Stomach smooth muscle (tissue), 2 donors: ENCODE measurements around the gene NSMCE1.

Experiments
- H3K27ac ChIP-seq: one replicate; pipeline ENCODE4 v1.7.0; 2013; ENCODE audit warnings: mild to moderate bottlenecking, low read length, inconsistent platforms
- H3K27me3 ChIP-seq, 2 donors: one replicate each; pipeline ENCODE4 v1.7.0; 2013; ENCODE audit warnings: low read length in 2 of 2; ENCODE audit not compliant: insufficient read depth in 2 of 2, control insufficient read depth in 1 of 2
- H3K36me3 ChIP-seq, 2 donors: one replicate each; pipeline ENCODE4 v1.7.0; 2013; ENCODE audit warnings: low read length in 2 of 2; ENCODE audit not compliant: control insufficient read depth in 2 of 2, insufficient read depth in 2 of 2
- H3K4me1 ChIP-seq: one replicate; pipeline ENCODE4 v1.7.0; 2013; ENCODE audit warnings: low read length; ENCODE audit not compliant: control insufficient read depth, insufficient read depth
- H3K4me3 ChIP-seq, 2 donors: one replicate each; pipeline ENCODE4 v1.7.0; 2013; ENCODE audit warnings: low read length in 2 of 2
- H3K9ac ChIP-seq, 2 donors: one replicate each; pipeline ENCODE4 v1.7.0; 2013; ENCODE audit warnings: low read length in 2 of 2, mild to moderate bottlenecking in 1 of 2
- H3K9me3 ChIP-seq, 2 donors: one replicate each; pipeline ENCODE4 v1.7.0; 2013; ENCODE audit warnings: low read length in 2 of 2; ENCODE audit not compliant: control insufficient read depth in 2 of 2
- donor health status: healthy.
- donor health status: Pancreatic carcinoma.

The NSMCE1 gene

GRCh38 chr16:27268376-27269299 is at the start of gene NSMCE1:
Gene NSMCE1, minus strand, starts transcription at chr16:27268772. Its CDS starts 11,202 bp downstream, at chr16:27257570.
- Histone ChIP-seq H3K9ac (peak within 1 kb of the TSS; percentile 95 to 97), H3K9me3 (no peaks in the 10 kb centered on the region), H3K27ac (peak within 1 kb of the TSS; percentile 80), H3K36me3 (no peaks in the 10 kb centered on the region), H3K4me3 (peak within 1 kb of the TSS; percentile 79 to 95), H3K4me1 (peaks cover 12% of the 10 kb centered on the region), H3K27me3 (no peaks in the 10 kb centered on the region)

DNA sequence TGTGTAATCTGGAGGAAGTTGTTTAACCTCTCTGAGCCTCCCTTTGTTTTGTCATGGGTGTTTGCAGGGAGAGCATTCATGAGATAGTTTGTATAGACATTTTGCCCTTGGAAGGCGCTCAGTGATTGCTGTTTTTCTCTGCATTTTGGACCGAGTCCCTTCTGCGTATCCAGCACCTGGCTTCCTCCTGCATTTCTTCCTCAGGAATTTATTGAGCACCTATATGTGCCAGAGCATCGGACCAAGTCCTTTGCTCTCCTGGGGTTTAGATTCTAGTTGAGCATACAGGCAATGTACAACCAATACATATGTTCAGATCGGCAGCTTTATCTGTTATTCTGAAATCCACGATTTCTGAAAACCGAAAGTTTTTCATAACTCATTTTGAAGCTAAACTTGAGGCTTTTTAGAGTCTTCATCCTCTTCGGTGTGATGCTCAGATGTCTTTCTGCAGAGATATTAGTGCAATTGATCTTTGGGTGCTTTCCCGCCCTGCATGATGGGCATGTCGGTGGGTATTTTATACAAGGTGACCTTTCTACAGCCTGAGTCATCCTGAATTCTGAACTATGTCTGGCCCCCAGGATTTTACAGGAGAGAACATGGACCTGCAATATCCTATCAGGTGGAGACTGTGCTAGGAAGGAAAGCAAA is 49.3 kb upstream of the NSMCE1 start:
- Histone ChIP-seq H3K9ac (peak overlapping the region; percentile 58 to 91), H3K36me3 (peaks cover 0 to 3% of the 10 kb centered on the region in 2 donors), H3K9me3 (no peaks in the 10 kb centered on the region), H3K27me3 (no peaks in the 10 kb centered on the region), H3K4me3 (peak overlapping the region; percentile 10 to 59), H3K4me1 (peaks cover 73% of the 10 kb centered on the region), H3K27ac (peak overlapping the region; percentile 97)

DNA sequence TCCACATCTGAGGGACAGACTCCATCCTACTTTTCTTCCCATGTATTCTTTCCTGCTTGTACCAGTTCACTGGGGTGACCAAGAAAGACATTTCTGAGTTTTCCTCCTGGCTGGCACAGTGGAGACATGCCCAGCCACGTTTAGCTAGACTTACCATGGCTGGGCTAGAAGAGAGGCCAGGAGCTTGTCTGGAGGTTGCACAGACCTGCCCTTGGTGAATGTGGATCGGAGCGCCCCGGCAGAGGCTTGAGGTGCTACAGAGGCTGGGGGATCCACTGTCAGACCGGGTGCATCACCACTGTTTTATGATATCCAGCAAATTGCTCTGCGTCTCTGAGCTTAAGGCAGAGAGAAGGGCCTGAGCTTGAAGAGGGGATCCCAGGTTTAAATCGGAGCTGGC is 48.7 kb upstream of the NSMCE1 start:
- H3K27me3 ChIP-seq: no peaks in the 10 kb centered on the region
- peaks cover 0 to 3% of the 10 kb centered on the region in 2 donors for H3K36me3 ChIP-seq
- H3K9me3 ChIP-seq: no peaks in the 10 kb centered on the region
- H3K9ac ChIP-seq: peak overlapping the region; percentile 29 to 91
- peak overlapping the region in 1 of 2 donors; percentile 59 for H3K4me3 ChIP-seq
- peak overlapping the region; percentile 97 for H3K27ac ChIP-seq
- peaks cover 70% of the 10 kb centered on the region for H3K4me1 ChIP-seq

DNA sequence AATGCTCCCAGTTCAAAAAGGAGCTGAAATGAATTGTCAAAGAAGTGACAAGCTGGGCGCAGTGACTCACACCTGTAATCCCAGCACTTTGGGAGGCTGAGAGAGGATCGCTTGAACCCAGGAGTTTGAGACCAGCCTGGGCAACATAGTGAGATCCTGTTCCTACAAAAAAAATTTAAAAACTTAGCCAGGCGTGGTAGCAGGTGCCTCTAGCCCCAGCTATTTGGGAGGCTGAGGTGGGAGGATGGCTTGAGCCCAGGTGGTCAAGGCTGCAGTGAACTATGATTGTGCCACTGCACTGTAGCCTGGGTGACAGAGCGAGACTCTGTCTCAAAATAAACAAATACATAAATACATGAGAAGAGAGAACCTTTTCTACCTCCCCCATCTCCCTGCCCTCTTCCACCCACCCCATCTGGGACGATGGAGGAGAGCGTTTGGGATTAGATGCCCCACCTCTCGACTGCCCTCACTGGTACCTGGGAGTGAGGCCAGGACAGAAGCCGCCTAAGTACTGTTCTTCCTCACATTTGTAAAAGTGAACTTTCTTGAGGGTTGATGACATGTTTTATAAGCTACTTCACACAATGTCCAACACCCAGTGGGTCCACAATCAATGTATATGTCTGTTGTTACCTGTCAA is 47.6 kb upstream of the NSMCE1 start:
- H3K9ac ChIP-seq: peak overlapping the region; percentile 60 to 91
- peak overlapping the region; percentile 61 to 86 for H3K4me3 ChIP-seq
- H3K27me3 ChIP-seq: no peaks in the 10 kb centered on the region
- H3K27ac ChIP-seq: peak overlapping the region; percentile 97
- H3K36me3 ChIP-seq: peaks cover 0 to 3% of the 10 kb centered on the region in 2 donors
- no peaks in the 10 kb centered on the region for H3K9me3 ChIP-seq
- H3K4me1 ChIP-seq: peaks cover 66% of the 10 kb centered on the region

GRCh38 chr16:27315333-27316037 is 46.9 kb upstream of the NSMCE1 start:
- Histone ChIP-seq H3K27ac (peak overlapping the region; percentile 97), H3K9ac (peak overlapping the region; percentile 91 to 94), H3K4me3 (peak overlapping the region; percentile 61 to 86), H3K27me3 (no peaks in the 10 kb centered on the region), H3K9me3 (no peaks in the 10 kb centered on the region), H3K36me3 (peaks cover 0 to 3% of the 10 kb centered on the region in 2 donors), H3K4me1 (peaks cover 59% of the 10 kb centered on the region)

DNA sequence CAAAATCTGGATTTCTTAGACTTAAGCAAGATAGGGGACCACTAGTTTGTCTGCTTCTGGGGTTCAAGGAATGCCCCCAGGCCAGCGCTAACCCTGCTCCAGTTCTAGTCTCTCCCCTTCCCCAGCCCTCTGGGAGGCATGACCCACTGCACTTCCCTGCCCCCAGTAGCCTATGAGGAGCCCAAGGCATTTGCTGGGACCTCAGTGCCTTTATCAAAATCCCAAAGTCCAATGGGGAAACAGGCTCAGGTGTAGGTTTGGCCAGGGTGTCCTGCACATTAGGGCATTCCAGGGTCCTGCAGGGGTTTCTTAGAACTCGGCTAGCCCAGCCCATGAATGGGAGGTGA is 46.4 kb upstream of the NSMCE1 start:
- Histone ChIP-seq H3K4me1 (peaks cover 56% of the 10 kb centered on the region), H3K9me3 (no peaks in the 10 kb centered on the region), H3K4me3 (peak overlapping the region; percentile 61 to 86), H3K27ac (peak overlapping the region; percentile 97), H3K9ac (peak overlapping the region; percentile 91 to 94), H3K36me3 (peaks cover 0 to 3% of the 10 kb centered on the region in 2 donors), H3K27me3 (no peaks in the 10 kb centered on the region)

DNA sequence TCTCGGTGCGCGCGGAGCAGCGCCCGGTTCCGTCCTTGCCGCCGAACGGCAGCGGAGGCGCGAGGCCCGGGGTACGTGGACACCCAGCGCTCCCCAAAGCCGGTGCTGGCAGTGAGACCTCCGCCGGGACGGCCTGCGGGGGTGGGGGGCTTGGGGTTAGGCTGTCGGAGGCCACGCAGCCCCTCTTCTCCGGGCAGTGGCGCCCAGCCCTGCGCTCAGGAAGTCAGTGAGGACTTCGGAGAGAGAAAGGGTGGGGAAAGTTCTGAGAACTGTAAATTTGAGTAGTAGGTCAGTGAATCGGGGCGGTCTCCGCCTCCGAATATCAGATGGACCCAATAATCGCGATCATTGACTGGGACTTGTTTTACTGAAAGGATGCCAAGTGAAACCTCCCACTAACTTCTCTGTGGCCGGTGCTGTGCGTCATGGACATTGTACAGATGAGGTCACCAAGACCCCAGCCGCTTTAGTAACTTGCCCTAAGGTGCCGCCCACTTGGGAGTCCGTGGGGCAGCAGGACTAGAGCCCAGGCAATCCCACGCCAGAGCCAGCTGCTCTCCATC is 45.7 kb upstream of the NSMCE1 start:
- Histone ChIP-seq H3K27ac (peak overlapping the region; percentile 97), H3K4me1 (peaks cover 49% of the 10 kb centered on the region), H3K9ac (peak overlapping the region; percentile 91 to 94), H3K9me3 (no peaks in the 10 kb centered on the region), H3K4me3 (peak overlapping the region; percentile 61 to 86), H3K36me3 (peaks cover 0 to 1% of the 10 kb centered on the region in 2 donors), H3K27me3 (no peaks in the 10 kb centered on the region)

DNA sequence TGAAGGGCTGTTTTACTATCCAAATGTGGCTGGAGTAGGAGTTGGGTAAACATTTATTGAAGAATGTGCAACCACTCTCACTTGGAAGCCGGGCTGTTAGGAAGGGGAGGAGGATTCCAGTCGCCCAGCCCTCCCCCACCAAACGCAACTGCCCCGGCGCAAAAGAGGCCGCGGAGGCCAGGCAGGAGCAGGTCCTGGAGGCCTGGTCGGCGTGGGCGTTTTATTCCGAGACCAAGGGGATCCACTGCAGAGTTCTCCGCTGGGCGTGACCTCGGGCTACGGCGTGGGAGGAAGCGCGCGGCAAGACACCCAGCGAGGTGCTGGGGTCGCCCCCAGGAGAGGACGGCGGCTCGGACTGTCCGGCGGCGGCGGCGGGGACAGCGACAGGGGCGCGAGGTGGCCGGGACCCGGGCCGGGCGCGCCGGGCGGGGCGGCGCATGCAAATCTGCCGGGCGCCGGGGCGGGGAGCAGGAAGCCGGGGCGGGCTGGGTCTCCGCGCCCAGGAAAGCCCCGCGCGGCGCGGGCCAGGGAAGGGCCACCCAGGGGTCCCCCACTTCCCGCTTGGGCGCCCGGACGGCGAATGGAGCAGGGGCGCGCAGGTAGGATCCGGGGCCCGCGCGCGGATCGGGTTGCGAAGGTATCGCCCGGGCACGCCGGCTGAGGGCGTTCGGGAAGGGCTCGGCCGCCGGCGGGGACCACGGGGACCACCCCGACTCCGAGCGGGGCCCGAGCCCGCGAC is 45.0 kb upstream of the NSMCE1 start, which contains the start of gene IL4R:
Gene IL4R (plus strand): TSS at position 553 of the 739 bp plus-strand sequence. CDS start 26,230 bp downstream, outside the sequence.
- H3K4me1 ChIP-seq: peaks cover 42% of the 10 kb centered on the region
- no peaks in the 10 kb centered on the region for H3K36me3 ChIP-seq

GRCh38 chr16:27312580-27313421 is 44.2 kb upstream of the NSMCE1 start:
- peak overlapping the region; percentile 75 to 91 for H3K9ac ChIP-seq

More for the DNA sequence above, 45.0 kb upstream of the NSMCE1 start, which contains the start of gene IL4R:
- no peaks in the 10 kb centered on the region for H3K27me3 ChIP-seq
- peak within 1 kb of the TSS; percentile 61 to 86 for H3K4me3 ChIP-seq
- H3K9me3 ChIP-seq: no peaks in the 10 kb centered on the region
- peak within 1 kb of the TSS; percentile 91 to 94 for H3K9ac ChIP-seq
- H3K27ac ChIP-seq: peak within 1 kb of the TSS; percentile 97

More at GRCh38 chr16:27312580-27313421, 44.2 kb upstream of the NSMCE1 start:
- no peaks in the 10 kb centered on the region for H3K9me3 ChIP-seq
- H3K4me3 ChIP-seq: peak overlapping the region; percentile 61 to 86
- no peaks in the 10 kb centered on the region for H3K27me3 ChIP-seq
- no peaks in the 10 kb centered on the region for H3K36me3 ChIP-seq
- peaks cover 34% of the 10 kb centered on the region for H3K4me1 ChIP-seq
- H3K27ac ChIP-seq: peak overlapping the region; percentile 97
